Astrocyte of the cerebellum (primary cell): Measurements from ENCODE around the gene RBM44.
A peak's percentile ranks its signal among the peaks of the same experiment; 100 is the strongest.
"Not testable (repeated sequence)": the region's sequence is repeated elsewhere in the genome, so short reads cannot be mapped to it uniquely, and the experiment has no call there.

Experiments
- DNase-seq: peaks from one replicate; pipeline ENCODE4 v3.0.0-alpha.2; 2011; ENCODE audit warnings: low read depth
- H3K4me3 ChIP-seq: 2 replicates; pipeline ENCODE4 v1.5.1; 2011; ENCODE audit warnings: mild to moderate bottlenecking, low read depth, low read length, moderate library complexity
- CTCF ChIP-seq: IDR thresholded peaks from 2 replicates; pipeline ENCODE4 v1.5.1; 2012; ENCODE audit warnings: low read length, low read depth, moderate library complexity, mild to moderate bottlenecking; ENCODE audit errors: missing control alignments
- in situ Hi-C: cut with HindIII; loops from 2 replicates; pipeline ENCODE4 v1.10.0; 2017; ENCODE audit warnings: low sequenced_read_pairs

RBM44 gene

GRCh38 chr2:237754626-237755248, 43.8 kb upstream of the RBM44 start:
- no peak for TF ChIP-seq CTCF
- DNase-seq, result no peak
- H3K4me3 ChIP-seq, result no peak overlapping the region
- in situ Hi-C loops, result no loop called here

GRCh38 chr2:237757616-237758015, 41.0 kb upstream of the RBM44 start:
- in situ Hi-C loops, result no loop called here
- TF ChIP-seq CTCF, result no peak

GRCh38 chr2:237758185-237758584, 40.4 kb upstream of the RBM44 start:
- in situ Hi-C loops, result no loop called here
- H3K4me3 ChIP-seq, result no peak overlapping the region
- DNase-seq, result no peak
- TF ChIP-seq CTCF, result no peak

More at GRCh38 chr2:237757616-237758015, 41.0 kb upstream of the RBM44 start:
- no peak for DNase-seq
- H3K4me3 ChIP-seq, result no peak overlapping the region

- no peak for TF ChIP-seq CTCF
- no peak for DNase-seq
- in situ Hi-C loops, result no loop called here
- no peak overlapping the region for H3K4me3 ChIP-seq
Observed at GRCh38 chr2:237759176-237759575, 39.4 kb upstream of the RBM44 start.

- no peak overlapping the region for H3K4me3 ChIP-seq
- in situ Hi-C loops, result no loop called here
- no peak for DNase-seq
- no peak for TF ChIP-seq CTCF
Observed at GRCh38 chr2:237760506-237761502, 37.8 kb upstream of the RBM44 start.

- DNase-seq, result peak; percentile 83
- in situ Hi-C loops, H3K4me3 ChIP-seq: not testable (repeated sequence)
Observed at GRCh38 chr2:237762291-237763182, 36.0 kb upstream of the RBM44 start.
